ENCODE results near the gene NOL4L. TPM values are rescaled to one million over a fixed set of nuclear protein-coding genes. Genes with fewer than 3 reads are reported as not detected.

Gene NOL4L
- total and polyA plus RNA-seq, 9 donors: 3.3 to 17.1 (median 10.6) TPM

DNA sequence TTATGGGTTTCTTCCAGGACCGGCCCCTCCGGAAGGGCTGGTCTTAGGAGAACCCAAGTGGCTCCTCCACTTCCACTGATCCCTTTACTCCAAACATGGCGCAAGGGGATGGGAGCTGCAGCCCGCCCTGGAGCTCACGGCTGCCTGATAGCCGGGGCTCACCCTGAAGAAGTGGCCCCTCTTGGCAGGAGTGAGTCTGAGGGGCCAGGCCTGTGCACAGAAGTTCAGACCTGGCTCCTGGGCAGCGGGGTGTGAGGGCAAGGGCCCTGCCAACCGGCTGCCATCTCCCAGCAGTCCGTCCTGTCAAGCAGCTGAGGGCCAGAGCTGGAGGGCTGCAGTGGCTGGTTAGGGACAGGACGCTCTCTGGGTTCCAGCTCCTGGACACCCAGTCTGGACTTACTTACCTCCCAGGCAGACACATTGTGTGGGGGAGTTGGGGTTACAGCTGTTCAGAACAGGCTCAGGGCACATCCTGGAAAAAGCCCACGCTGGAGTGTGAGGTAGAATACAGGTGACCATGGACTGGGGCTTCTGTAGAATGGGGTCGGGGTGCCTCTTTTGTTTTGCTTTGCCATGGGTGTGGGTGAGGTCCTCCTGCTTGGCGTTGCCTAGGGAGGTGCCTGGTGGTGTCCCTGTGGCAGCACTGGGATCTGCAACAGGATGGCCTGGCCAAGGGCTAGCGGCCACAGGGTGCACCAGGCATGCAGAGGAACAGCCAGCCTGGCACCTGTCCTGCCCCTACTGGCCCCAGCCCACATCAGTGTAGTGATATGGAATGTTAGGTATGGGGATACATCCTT, 138.6 kb downstream of the NOL4L start:
- Histone ChIP-seq H3K27me3 (no peaks in the 10 kb centered on the region), H3K4me3 (no peak overlapping the region), H3K4me1 (ENCODE audit: insufficient read depth) (peaks cover 23% of the 10 kb centered on the region), H3K36me3 (no peaks in the 10 kb centered on the region), H3K27ac (no peak overlapping the region), H3K9me3 (no peaks in the 10 kb centered on the region)
- intact Hi-C loops (cut with DNase I): no loop called here
- no peak for TF ChIP-seq POLR2A (IDR thresholded peaks at IDR 0.05)
- TF ChIP-seq EP300 (IDR thresholded peaks at IDR 0.05): no peak
- TF ChIP-seq, protein P1, sequence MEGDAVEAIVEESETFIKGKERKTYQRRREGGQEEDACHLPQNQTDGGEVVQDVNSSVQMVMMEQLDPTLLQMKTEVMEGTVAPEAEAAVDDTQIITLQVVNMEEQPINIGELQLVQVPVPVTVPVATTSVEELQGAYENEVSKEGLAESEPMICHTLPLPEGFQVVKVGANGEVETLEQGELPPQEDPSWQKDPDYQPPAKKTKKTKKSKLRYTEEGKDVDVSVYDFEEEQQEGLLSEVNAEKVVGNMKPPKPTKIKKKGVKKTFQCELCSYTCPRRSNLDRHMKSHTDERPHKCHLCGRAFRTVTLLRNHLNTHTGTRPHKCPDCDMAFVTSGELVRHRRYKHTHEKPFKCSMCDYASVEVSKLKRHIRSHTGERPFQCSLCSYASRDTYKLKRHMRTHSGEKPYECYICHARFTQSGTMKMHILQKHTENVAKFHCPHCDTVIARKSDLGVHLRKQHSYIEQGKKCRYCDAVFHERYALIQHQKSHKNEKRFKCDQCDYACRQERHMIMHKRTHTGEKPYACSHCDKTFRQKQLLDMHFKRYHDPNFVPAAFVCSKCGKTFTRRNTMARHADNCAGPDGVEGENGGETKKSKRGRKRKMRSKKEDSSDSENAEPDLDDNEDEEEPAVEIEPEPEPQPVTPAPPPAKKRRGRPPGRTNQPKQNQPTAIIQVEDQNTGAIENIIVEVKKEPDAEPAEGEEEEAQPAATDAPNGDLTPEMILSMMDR (IDR thresholded peaks at IDR 0.05): no peak
- no peak for DNase-seq
- WGBS, 3 donors: 85 to 88% (median 86%) methylated on average over 14 of the region's 14 CpGs

- Histone ChIP-seq H3K27me3 (no peaks in the 10 kb centered on the region), H3K36me3 (no peaks in the 10 kb centered on the region), H3K4me3 (no peak overlapping the region), H3K9me3 (no peaks in the 10 kb centered on the region), H3K4me1 (ENCODE audit: insufficient read depth) (peaks cover 19% of the 10 kb centered on the region), H3K27ac (no peak overlapping the region)
- TF ChIP-seq, protein P1 (IDR thresholded peaks at IDR 0.05): no peak
- TF ChIP-seq EP300 (IDR thresholded peaks at IDR 0.05) (no peak), POLR2A (IDR thresholded peaks at IDR 0.05) (no peak)
- intact Hi-C loops (cut with DNase I): no loop called here
- DNase-seq: no peak
- 55 to 63% (median 56%) methylated on average over 12 of the region's 12 CpGs for WGBS, 3 donors
Observed at GRCh38 chr20:32445539-32446273, 139.4 kb downstream of the NOL4L start.

GRCh38 chr20:32444474-32445220, 140.5 kb downstream of the NOL4L start:
- Histone ChIP-seq H3K27ac (no peak overlapping the region), H3K4me3 (no peak overlapping the region), H3K9me3 (no peaks in the 10 kb centered on the region), H3K36me3 (no peaks in the 10 kb centered on the region), H3K4me1 (ENCODE audit: insufficient read depth) (peaks cover 10% of the 10 kb centered on the region), H3K27me3 (no peaks in the 10 kb centered on the region)
- 74 to 77% (median 76%) methylated on average over 7 of the region's 7 CpGs for WGBS, 3 donors
- TF ChIP-seq, protein P1 (IDR thresholded peaks at IDR 0.05): no peak
- TF ChIP-seq EP300 (IDR thresholded peaks at IDR 0.05) (no peak), POLR2A (IDR thresholded peaks at IDR 0.05) (no peak)
- no peak for DNase-seq
- intact Hi-C loops (cut with DNase I): no loop called here

GRCh38 chr20:32443386-32443974, 141.7 kb downstream of the NOL4L start:
- intact Hi-C loops (cut with DNase I): no loop called here
- no peak overlapping the region for H3K27ac ChIP-seq

More at GRCh38 chr20:32443386-32443974, 141.7 kb downstream of the NOL4L start:
- H3K36me3 ChIP-seq: no peaks in the 10 kb centered on the region
- H3K4me1 ChIP-seq (ENCODE audit: insufficient read depth): peaks cover 6% of the 10 kb centered on the region
- H3K4me3 ChIP-seq: no peak overlapping the region
- H3K9me3 ChIP-seq: no peaks in the 10 kb centered on the region
- DNase-seq: peak in 1 of 5 donors; percentile 4
- H3K27me3 ChIP-seq: no peaks in the 10 kb centered on the region
- TF ChIP-seq, protein P1 (IDR thresholded peaks at IDR 0.05): no peak
- TF ChIP-seq EP300 (IDR thresholded peaks at IDR 0.05): no peak
- no peak for TF ChIP-seq POLR2A (IDR thresholded peaks at IDR 0.05)
- 87 to 90% (median 89%) methylated on average over 3 of the region's 3 CpGs for WGBS, 3 donors
